ENCODE measurements around the gene CLASP2.

The CLASP2 gene

DNA sequence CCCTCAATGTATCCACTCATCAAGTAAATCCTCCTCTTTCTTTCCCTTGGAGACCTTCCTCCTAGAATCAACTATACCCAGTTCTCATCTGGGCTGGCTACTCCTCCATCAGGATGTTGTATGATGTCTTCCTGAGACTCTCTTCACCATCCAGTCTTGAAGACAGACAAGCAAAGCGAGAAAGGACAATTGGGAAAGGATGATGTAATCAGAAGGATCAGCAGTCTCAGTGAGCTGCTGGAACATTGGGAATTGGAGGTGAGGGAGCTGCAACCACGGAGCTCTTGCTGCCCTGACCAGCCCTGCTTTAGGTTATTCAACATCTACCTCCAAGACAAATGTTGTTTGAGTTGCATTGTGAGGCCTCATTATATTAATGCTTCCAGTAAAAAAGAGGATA, 229.8 kb downstream of the CLASP2 start:
- no peaks in the 10 kb centered on the region for H3K9me3 ChIP-seq (ENCODE audit: insufficient read depth, low read depth, low read length)
- no peak for TF ChIP-seq EZH2phosphoT487 (IDR thresholded peaks at IDR 0.05; ENCODE audit: borderline replicate concordance)
- TF ChIP-seq, protein P1, sequence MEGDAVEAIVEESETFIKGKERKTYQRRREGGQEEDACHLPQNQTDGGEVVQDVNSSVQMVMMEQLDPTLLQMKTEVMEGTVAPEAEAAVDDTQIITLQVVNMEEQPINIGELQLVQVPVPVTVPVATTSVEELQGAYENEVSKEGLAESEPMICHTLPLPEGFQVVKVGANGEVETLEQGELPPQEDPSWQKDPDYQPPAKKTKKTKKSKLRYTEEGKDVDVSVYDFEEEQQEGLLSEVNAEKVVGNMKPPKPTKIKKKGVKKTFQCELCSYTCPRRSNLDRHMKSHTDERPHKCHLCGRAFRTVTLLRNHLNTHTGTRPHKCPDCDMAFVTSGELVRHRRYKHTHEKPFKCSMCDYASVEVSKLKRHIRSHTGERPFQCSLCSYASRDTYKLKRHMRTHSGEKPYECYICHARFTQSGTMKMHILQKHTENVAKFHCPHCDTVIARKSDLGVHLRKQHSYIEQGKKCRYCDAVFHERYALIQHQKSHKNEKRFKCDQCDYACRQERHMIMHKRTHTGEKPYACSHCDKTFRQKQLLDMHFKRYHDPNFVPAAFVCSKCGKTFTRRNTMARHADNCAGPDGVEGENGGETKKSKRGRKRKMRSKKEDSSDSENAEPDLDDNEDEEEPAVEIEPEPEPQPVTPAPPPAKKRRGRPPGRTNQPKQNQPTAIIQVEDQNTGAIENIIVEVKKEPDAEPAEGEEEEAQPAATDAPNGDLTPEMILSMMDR (conservative IDR thresholded peaks at IDR 0.05; ENCODE audit: low read length): no peak
- H3K9me2 ChIP-seq (replicated peaks; ENCODE audit: low read depth, low read length): no peaks in the 10 kb centered on the region
- H3K4me2 ChIP-seq (ENCODE audit: low read depth, low read length, poor library complexity, severe bottlenecking): no peak overlapping the region
- H3K27me3 ChIP-seq (ENCODE audit: insufficient read depth, low read length, poor library complexity, severe bottlenecking): no peaks in the 10 kb centered on the region
- no peak overlapping the region for H2AFZ ChIP-seq (ENCODE audit: low read length)
- no peak overlapping the region for H3K9ac ChIP-seq (ENCODE audit: low read depth, low read length, poor library complexity, severe bottlenecking)
- no peaks in the 10 kb centered on the region for H4K20me1 ChIP-seq (ENCODE audit: insufficient read depth, low read length, poor library complexity, severe bottlenecking)
- no peaks in the 10 kb centered on the region for H3F3A ChIP-seq (ENCODE audit: low read depth)
- no peaks in the 10 kb centered on the region for H3K36me3 ChIP-seq (ENCODE audit: insufficient read depth, low read length)
- H3K79me2 ChIP-seq (ENCODE audit: insufficient read depth, low read length): no peaks in the 10 kb centered on the region
- H3K4me1 ChIP-seq (ENCODE audit: insufficient read depth, low read length, poor library complexity, severe bottlenecking): no peaks in the 10 kb centered on the region
- H3K4me3 ChIP-seq (ENCODE audit: low read length, poor library complexity, severe bottlenecking): no peak overlapping the region

DNA sequence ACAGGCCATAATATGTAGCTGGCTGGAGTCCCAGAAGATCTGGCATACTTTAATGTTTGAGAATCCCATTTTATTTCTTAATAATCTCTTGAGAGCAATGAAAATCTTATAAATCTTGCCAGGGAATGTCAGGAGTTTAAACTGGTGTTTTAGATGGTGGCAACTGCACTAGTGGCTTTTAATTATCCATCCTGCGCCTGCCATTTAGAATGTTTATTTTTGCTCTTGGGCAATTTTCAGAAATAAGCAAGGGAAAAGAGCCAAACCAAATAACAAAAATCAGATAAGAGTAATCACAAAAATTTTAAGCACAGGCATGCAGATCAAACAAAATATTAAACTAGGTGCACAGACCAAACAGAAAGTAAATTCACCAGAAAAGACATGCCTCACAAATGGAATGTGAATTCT, 235.9 kb downstream of the CLASP2 start:
- Histone ChIP-seq H3F3A (ENCODE audit: low read depth) (no peaks in the 10 kb centered on the region), H3K36me3 (ENCODE audit: insufficient read depth, low read length) (no peaks in the 10 kb centered on the region), H3K27me3 (ENCODE audit: insufficient read depth, low read length, poor library complexity, severe bottlenecking) (no peaks in the 10 kb centered on the region), H3K9me3 (ENCODE audit: insufficient read depth, low read depth, low read length) (no peaks in the 10 kb centered on the region), H4K20me1 (ENCODE audit: insufficient read depth, low read length, poor library complexity, severe bottlenecking) (no peaks in the 10 kb centered on the region), H3K79me2 (ENCODE audit: insufficient read depth, low read length) (no peaks in the 10 kb centered on the region), H3K4me2 (ENCODE audit: low read depth, low read length, poor library complexity, severe bottlenecking) (no peak overlapping the region), H3K4me1 (ENCODE audit: insufficient read depth, low read length, poor library complexity, severe bottlenecking) (no peaks in the 10 kb centered on the region), H2AFZ (ENCODE audit: low read length) (no peak overlapping the region), H3K9me2 (replicated peaks; ENCODE audit: low read depth, low read length) (no peaks in the 10 kb centered on the region), H3K4me3 (ENCODE audit: low read length, poor library complexity, severe bottlenecking) (no peak overlapping the region), H3K9ac (ENCODE audit: low read depth, low read length, poor library complexity, severe bottlenecking) (no peak overlapping the region)
- TF ChIP-seq EZH2phosphoT487 (IDR thresholded peaks at IDR 0.05; ENCODE audit: borderline replicate concordance): no peak
- TF ChIP-seq, protein P1 (conservative IDR thresholded peaks at IDR 0.05; ENCODE audit: low read length): no peak

DNA sequence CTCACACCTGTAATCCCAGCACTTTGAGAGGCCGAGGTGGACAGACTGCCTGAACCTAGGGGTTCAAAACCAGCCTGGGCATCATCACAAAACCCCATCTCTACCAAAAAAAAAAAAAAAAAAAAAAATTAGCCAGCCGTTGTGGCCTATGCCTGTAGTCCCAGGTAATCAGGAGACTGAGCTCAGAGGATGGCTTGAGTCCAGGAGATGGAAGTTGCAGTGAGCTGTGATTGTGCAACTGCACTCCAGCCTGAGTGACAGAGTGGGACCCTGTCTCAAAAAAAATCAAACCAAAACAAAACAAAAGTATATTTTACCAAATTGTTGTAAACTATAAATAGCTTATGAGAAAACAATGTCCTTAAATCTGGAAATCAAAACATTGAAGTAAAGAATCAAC, 243.2 kb downstream of the CLASP2 start:
- no peak overlapping the region for H3K4me3 ChIP-seq (ENCODE audit: low read length, poor library complexity, severe bottlenecking)
- no peaks in the 10 kb centered on the region for H4K20me1 ChIP-seq (ENCODE audit: insufficient read depth, low read length, poor library complexity, severe bottlenecking)
- no peak overlapping the region for H3K4me2 ChIP-seq (ENCODE audit: low read depth, low read length, poor library complexity, severe bottlenecking)
- H3K27me3 ChIP-seq (ENCODE audit: insufficient read depth, low read length, poor library complexity, severe bottlenecking): no peaks in the 10 kb centered on the region
- no peaks in the 10 kb centered on the region for H3K9me2 ChIP-seq (replicated peaks; ENCODE audit: low read depth, low read length)
- no peaks in the 10 kb centered on the region for H3K4me1 ChIP-seq (ENCODE audit: insufficient read depth, low read length, poor library complexity, severe bottlenecking)
- H3K9ac ChIP-seq (ENCODE audit: low read depth, low read length, poor library complexity, severe bottlenecking): no peak overlapping the region
- TF ChIP-seq, protein P1 (conservative IDR thresholded peaks at IDR 0.05; ENCODE audit: low read length): no peak
- no peak for TF ChIP-seq EZH2phosphoT487 (IDR thresholded peaks at IDR 0.05; ENCODE audit: borderline replicate concordance)
- no peaks in the 10 kb centered on the region for H3K36me3 ChIP-seq (ENCODE audit: insufficient read depth, low read length)
- H3K79me2 ChIP-seq (ENCODE audit: insufficient read depth, low read length): no peaks in the 10 kb centered on the region
- H3K9me3 ChIP-seq (ENCODE audit: insufficient read depth, low read depth, low read length): no peaks in the 10 kb centered on the region
- H2AFZ ChIP-seq (ENCODE audit: low read length): no peak overlapping the region
- H3F3A ChIP-seq (ENCODE audit: low read depth): no peaks in the 10 kb centered on the region

Data from Loucy (cell line).